Measurements from ENCODE around the gene PRKCSH.
A peak's percentile ranks its signal among the peaks of the same experiment; 100 is the strongest.
"Not testable (repeated sequence)": the region's sequence is repeated elsewhere in the genome, so short reads cannot be mapped to it uniquely, and the experiment has no call there.

Gene PRKCSH

DNA sequence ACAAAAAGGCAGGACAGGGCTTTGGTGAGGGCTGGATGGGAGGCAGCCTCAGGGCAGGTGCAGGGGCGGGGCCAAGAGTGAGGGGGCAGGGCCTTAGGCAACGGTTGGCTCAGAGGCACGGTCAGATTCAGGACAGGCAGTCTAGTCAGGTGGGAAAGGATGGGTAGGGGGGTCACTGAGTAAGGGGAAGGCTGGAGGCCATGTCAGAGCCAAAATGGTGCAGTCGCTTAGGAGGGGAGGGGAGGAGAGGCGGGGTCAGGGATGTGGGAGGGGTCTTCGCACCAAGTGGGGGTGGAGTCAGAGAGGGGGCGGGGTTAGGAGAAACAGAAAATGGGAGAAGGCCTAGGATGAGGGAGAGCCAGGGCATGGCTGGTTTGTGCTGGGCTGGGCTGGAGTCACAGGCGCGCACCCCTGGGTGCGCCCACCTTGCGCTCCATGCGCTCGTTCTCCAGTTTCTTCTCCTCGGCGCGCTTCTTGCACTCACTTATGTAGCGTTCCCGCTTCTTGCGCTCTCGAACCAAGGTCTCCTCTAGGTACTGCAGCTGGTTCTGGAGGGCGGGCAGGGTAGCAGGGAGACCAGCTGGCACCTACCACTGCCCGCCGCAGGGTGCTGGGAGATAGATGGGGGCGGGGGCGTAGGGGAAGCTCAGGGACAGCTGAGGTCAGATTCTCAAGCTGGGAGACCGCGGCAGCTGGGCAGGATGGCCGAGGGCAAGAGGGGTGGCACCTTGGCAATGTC lies 9.5 kb upstream of the PRKCSH start:
- TF ChIP-seq, protein P1, sequence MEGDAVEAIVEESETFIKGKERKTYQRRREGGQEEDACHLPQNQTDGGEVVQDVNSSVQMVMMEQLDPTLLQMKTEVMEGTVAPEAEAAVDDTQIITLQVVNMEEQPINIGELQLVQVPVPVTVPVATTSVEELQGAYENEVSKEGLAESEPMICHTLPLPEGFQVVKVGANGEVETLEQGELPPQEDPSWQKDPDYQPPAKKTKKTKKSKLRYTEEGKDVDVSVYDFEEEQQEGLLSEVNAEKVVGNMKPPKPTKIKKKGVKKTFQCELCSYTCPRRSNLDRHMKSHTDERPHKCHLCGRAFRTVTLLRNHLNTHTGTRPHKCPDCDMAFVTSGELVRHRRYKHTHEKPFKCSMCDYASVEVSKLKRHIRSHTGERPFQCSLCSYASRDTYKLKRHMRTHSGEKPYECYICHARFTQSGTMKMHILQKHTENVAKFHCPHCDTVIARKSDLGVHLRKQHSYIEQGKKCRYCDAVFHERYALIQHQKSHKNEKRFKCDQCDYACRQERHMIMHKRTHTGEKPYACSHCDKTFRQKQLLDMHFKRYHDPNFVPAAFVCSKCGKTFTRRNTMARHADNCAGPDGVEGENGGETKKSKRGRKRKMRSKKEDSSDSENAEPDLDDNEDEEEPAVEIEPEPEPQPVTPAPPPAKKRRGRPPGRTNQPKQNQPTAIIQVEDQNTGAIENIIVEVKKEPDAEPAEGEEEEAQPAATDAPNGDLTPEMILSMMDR (IDR thresholded peaks at IDR 0.05; ENCODE audit: low read length, missing control alignments) = no peak
- DNase-seq (ENCODE audit: low read depth) = no peak
- no peak overlapping the region for H3K4me3 ChIP-seq (replicated peaks; ENCODE audit: low read depth, low read length)

DNA sequence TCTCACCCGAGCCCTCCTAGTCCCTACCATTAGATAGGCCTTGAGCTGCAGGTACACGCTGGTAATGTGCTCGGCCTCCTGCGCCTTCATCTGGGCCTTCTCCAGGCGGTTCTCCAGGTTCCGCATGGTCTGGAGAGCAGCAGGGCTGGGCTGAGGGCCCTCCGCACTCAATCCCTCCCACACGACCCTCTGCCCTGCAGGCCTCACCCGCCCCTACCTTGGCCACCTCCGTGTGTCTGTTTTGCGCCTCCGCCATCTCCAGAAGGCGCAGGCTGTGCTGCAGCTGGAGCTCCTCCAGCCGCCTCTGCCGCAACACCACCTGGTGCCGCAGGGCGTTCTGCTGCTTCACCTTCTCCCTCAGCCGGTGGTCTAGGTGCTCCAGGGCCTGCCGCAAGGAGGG lies 8.8 kb upstream of the PRKCSH start:
- TF ChIP-seq, protein P1 (IDR thresholded peaks at IDR 0.05; ENCODE audit: low read length, missing control alignments) = no peak
- no peak overlapping the region for H3K4me3 ChIP-seq (replicated peaks; ENCODE audit: low read depth, low read length)
- no peak for DNase-seq (ENCODE audit: low read depth)

DNA sequence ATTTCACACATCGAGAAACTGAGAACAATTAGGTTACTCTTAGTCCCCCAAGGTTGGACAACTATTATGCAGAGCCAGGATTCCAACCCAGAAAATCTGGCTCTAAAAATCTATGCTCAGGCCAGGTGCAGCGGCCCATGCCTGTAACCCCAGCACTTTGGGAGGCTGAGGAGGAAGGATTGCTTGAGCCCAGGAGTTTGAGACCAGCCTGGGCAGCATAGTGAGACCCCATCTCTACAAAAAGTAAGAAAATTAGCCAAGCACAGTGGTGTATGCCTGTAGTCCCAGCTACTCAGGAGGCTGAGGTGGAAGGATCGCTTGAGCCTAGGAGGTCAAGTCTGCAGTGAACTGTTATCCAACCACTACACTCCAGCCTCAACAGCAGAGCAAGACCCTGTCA lies 1.9 kb upstream of the PRKCSH start:
- DNase-seq (ENCODE audit: low read depth); H3K4me3 ChIP-seq (replicated peaks; ENCODE audit: low read depth, low read length): not testable (repeated sequence)

DNA sequence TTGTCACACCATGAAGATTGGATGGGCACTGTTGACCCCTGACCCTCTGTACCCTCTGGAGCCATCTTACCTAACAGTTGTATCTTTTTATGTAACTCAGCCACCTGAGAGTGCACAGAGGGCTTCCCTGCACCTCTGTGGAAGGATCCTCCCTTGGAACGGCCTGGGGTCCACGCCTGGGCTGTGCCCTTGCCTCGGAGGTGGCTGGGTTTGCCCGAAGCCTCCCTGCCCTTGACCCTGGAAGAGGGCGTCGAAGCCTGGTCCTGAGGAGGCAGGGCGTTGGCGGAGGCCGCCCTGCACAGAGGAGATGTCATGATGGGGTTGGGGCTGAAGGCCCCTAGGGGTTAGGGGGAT lies 755 bp upstream of the PRKCSH start:
- peak overlapping the region; percentile 99 for H3K4me3 ChIP-seq (replicated peaks; ENCODE audit: low read depth, low read length)
- TF ChIP-seq, protein P1 (IDR thresholded peaks at IDR 0.05; ENCODE audit: low read length, missing control alignments) = no peak
- no peak for DNase-seq (ENCODE audit: low read depth)

DNA sequence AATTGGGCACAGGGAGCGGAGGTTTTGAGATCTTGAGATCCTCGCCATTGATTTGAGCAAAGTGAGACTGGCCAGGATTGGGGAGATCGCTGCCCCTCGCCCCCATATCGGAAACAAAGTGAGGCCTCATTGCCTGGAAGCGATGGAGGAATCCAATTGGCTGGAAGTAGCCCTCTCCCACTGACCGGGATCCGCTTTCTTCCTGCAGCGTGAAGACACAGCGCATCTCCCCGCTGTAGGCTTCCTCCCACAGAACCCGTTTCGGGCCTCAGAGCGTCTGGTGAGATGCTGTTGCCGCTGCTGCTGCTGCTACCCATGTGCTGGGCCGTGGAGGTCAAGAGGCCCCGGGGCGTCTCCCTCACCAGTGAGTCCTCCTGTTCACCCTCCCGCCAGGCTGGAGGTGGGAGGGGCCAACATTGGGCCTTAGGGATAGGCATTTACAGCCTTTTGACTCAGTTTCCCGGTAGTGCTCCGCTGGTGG lies 438 bp downstream of the PRKCSH start:
- peak; percentile 32 for DNase-seq (ENCODE audit: low read depth)
- TF ChIP-seq, protein P1 (IDR thresholded peaks at IDR 0.05; ENCODE audit: low read length, missing control alignments) = no peak
- H3K4me3 ChIP-seq (replicated peaks; ENCODE audit: low read depth, low read length) = peak overlapping the region; percentile 99

DNA sequence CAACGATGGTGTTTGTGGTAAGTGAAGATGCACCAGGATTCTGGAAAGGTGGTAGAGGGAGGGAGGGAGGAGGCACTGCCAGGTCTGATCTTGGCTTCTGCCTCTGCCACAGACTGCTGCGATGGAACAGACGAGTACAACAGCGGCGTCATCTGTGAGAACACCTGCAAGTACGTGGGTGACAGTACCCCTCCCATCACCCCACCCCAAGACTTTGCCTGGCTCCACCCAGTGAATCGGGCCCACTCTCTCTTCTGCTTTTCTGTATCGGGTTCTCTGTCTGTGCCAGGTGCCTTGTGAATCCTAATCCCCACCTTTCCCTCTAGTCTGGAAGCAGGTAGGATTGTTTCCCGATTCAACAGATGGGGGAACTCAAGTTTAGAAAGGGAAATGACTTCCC lies 2.5 kb downstream of the PRKCSH start:
- no peak for DNase-seq (ENCODE audit: low read depth)
- H3K4me3 ChIP-seq (replicated peaks; ENCODE audit: low read depth, low read length) = no peak overlapping the region
- TF ChIP-seq, protein P1 (IDR thresholded peaks at IDR 0.05; ENCODE audit: low read length, missing control alignments) = no peak

DNA sequence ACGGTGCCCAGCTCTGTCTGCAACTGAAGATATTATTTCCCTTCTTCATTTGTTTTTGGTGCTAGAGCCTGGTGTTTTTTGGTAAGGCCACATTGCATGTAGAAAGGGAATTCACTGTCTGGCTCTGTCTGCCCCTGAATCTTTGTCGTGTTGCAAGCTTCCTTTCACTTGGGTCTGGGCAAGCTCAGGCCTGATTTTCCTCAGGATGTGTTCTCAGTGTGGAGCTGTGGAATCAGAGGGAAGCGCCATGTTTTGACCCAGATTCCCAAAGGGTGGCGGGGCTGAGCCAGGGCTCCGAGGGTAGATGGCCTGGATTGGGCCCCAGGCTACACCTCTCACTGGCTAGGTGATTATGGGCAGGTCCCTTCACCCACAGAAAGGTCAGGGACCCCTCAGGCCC lies 8.6 kb downstream of the PRKCSH start:
- TF ChIP-seq, protein P1 (IDR thresholded peaks at IDR 0.05; ENCODE audit: low read length, missing control alignments) = no peak
- H3K4me3 ChIP-seq (replicated peaks; ENCODE audit: low read depth, low read length) = no peak overlapping the region
- no peak for DNase-seq (ENCODE audit: low read depth)
